Right forelimb (tissue), 1 donor: Measurements from ENCODE around the gene COA8.
"Not testable (repeated sequence)": the region's sequence is repeated elsewhere in the genome, so short reads cannot be mapped to it uniquely, and the experiment has no call there.

ENCODE experiments used
- DNase-seq: peaks from one replicate; pipeline ENCODE4 v3.0.0-alpha.2; 2018

COA8 gene

GRCh38 chr14:103562429-103563225 lies at the start of gene COA8, which contains the start of gene BAG5:
TSS of gene COA8 (plus strand) at chr14:103562960. CDS start at chr14:103563002, 42 bp downstream.
TSS of gene BAG5 (minus strand) at chr14:103562657. CDS start at chr14:103561164, 1,493 bp downstream.
- peak; percentile 93 for DNase-seq

GRCh38 chr14:103514596-103515421 lies 48.0 kb upstream of the COA8 start:
- no peak for DNase-seq

- DNase-seq = no peak
Measured at GRCh38 chr14:103516426-103517173, 46.2 kb upstream of the COA8 start.

DNA sequence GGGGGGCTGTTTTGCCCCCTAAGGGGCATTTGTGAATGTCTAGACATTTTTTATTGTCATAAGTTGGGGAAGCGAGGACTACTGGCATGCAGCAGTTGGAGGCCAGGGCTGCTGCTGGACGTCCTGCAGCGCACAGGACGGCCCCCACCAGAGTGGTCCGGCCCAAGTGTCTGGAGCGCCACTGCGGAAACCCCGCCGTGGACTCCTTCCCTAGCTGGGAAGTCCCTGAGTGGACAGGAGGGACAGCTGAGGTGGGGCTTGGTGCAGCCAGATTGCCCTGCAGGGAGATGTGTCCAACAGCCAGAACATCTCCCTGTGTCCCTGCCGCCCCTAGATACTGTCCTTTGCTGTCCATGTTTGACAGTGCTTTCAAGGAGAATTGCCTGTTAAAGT lies 45.6 kb upstream of the COA8 start:
- no peak for DNase-seq

DNA sequence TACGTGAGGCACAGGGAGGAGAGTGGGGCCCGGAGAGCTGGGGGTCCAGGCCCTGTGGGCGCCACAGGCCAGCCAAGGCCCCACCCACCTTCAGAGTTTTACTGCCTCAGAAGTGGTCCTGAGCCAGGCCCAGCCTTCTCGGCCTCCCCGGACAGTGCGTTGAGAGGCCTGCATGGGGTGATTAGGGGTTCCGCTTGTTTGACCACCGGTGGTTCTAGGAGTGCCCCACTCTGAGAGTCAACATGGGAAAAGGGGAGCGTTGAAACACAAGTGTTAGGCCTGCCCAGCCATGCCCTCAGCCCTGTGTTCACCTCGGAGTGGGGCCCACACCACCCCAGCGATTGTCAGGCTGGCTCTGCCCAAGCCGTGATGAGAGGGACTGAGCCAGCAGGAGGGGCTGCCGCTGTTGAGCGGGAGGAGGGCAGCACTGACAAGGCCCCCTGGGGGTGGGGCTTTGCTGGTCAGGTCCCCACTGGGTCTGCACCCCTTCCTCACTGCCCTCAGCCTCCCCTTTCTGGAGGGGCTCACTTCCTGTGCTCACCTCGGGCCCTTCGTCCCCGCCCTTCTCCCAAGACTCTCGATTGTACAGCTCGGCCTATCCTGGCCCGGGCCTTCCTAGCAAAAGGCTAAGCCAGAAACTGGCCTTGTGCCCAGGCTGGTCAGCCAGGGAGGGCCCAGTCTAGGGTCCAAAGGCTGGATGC lies 44.9 kb upstream of the COA8 start:
- DNase-seq = no peak

GRCh38 chr14:103518422-103519042 lies 44.2 kb upstream of the COA8 start:
- no peak for DNase-seq

DNA sequence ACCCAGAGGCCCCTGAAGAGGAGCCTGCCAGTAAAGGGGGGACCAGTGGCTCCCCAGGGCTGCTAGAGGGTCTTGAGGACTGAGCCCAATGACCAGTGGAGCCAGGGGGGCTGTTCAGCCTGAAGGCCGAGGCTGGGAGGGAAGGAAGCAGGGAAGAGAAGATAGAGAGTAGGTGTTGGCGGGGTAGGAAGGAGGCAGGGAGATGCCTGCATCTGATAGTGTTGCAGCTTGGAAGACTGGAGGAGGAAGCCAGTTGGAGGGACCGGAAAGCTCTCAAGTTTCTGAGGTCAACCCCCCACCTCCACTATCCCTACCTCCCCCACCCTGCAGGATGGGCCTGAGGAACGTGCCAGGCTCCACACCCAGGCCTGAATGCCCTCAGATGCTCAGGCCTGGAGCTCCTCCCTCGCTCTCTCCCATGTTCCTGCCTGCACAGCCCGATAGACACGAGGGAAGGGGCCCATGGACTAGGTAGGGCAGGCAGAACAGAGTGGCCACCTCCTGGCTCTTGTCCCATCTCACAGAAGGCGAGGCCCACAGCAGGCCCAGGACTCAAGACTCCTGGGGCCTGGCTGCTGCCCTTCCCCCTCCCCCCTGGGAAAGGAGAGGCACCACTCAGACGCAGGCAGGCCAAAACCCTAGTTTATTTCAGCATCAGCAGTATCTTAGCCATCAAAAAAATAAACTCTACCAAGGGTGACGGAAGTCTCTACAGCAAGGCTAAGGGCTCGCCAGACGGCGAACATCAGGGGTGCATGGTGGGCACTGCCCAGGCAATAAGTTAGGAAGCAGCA lies 43.5 kb upstream of the COA8 start:
- DNase-seq = no peak

DNA sequence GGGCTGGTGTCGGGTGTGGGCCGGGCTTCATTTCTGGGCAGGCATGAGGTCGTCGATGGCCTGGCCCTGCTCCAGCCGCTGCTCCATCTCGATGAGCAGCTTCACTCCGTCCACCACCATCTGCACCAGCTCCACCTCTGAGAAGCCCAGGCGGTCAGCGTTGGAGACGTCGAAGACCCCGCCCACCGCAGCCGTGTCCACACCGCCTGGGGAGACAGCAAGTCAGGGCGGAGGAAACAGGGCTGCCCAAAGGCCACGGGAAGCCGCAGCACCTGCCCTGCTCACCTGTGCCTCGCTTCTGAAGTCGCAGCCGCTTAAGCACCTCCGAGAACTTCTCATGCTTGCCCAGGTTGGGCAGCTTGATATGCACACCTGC lies 42.9 kb upstream of the COA8 start:
- no peak for DNase-seq

DNA sequence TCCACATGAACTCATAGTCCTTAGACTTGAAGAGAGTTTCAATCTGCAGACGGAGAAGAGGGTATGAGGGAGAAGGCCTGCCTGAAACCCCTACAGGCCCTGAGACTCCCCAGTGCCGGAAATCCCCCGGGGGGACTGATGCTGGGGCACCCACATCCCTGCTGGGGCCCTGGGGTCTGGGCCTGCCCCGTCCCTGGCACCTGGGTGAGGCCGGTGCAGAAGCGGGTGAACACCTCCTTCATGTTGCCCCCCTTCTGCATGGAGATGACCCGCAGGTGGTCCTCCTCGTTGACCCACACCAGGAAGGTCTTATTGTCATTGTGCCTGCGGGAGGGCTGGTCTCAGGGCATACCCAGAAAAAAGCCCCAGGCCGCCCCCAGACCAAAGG lies 42.5 kb upstream of the COA8 start:
- DNase-seq = no peak

- peak; percentile 82 for DNase-seq
Measured at GRCh38 chr14:103520657-103521437, 41.9 kb upstream of the COA8 start.

- DNase-seq = no peak
Measured at GRCh38 chr14:103521438-103521950, 41.3 kb upstream of the COA8 start.

DNA sequence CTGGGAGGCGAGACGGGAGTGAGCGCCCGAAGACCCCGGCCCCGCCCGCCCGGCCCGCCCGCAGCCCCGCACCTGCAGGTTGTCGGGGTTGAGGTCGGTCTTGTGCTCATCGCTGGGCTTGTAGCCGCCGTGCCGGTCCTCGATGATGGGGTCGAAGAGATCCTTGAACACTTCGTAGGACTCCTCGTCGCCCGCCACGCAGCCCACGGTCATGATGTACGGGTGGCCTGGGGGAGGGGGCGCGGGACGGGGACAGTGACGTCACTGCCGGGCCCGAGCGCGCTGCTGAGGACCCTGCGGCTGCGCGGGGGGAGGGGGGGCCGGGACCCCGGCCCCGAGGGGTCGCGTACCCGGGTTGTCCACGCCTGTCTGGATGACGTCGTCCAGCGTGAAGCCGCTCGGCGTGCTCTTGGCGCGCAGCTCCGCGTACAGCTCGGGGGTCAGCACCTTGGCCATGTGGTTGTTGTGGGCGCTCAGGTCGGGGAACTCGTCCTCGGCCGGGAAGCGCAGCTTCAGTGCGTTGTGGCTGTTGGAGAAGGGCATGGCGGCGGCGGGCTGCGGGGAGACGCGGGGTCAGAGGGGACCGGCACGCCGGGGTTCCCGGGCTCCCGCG lies 40.7 kb upstream of the COA8 start:
- DNase-seq = no peak

GRCh38 chr14:103522649-103523574 lies 39.8 kb upstream of the COA8 start, which contains the start of gene CKB:
TSS of gene CKB (minus strand) at chr14:103522830. CDS start at chr14:103522493, 337 bp downstream.
- no peak for DNase-seq

DNA sequence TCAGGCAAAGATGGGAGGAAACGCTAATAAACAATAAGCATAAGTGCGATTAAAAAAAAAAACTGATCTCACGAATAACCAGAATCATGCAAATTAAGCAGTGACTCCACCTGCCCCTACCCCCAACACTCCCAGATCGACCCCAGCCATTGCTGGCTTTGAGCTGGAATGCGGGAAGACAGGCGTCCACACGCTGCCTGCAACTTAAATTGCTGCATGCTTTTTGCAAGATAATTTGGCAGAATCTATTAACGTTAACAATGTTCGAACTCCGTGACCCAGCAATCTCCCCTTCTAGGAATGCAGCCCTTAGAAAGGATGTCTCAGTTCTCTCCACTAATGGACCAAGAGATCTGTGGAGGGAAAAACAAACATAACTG lies 39.2 kb upstream of the COA8 start:
- no peak for DNase-seq

GRCh38 chr14:103524002-103524935 lies 38.5 kb upstream of the COA8 start:
- no peak for DNase-seq

DNA sequence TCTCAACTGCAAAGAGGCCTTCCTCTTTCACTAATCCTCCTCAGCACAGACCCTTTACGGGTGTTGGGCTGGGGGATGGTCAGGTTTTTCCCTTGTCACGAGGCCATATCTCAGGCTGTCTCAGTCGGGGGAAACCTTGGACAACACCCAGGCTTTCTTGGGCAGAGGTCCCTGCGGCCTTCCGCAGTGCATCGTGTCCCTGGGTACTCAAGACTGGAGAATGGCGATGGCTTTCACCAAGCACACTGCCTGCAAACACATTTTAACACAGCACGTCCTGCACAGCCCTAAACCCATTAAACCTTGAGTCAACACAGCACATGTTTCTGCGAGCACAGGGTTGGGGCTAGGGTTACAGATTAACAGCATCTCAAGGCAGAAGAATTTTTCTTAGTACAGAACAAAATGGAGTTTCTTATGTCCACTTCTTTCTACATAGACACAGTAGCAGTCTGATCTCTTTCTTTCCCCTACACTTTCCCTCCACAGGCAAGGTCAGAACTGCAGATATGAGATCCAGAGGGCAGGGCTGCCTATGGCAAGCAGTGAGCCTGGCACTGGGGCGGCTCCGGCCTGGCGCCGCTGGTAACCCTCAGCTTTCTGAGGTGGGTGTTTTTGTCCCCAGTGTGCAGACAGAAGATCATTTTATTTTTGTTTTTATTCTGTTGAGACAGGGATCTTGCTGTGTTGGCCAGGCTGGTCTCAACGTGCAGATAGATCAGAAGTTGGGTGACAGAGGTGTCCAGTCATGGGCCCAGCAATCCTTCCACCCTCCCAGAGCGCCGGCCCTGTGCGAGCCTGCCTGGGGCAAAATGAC lies 37.1 kb upstream of the COA8 start:
- DNase-seq = not testable (repeated sequence)
